Measurements from ENCODE around the gene KHNYN. TPM values are rescaled to one million over a fixed set of nuclear protein-coding genes. Genes with fewer than 3 reads are reported as not detected.

KHNYN gene
- total RNA-seq, 1 experiment from 2014 or later: 53.4 TPM

DNA sequence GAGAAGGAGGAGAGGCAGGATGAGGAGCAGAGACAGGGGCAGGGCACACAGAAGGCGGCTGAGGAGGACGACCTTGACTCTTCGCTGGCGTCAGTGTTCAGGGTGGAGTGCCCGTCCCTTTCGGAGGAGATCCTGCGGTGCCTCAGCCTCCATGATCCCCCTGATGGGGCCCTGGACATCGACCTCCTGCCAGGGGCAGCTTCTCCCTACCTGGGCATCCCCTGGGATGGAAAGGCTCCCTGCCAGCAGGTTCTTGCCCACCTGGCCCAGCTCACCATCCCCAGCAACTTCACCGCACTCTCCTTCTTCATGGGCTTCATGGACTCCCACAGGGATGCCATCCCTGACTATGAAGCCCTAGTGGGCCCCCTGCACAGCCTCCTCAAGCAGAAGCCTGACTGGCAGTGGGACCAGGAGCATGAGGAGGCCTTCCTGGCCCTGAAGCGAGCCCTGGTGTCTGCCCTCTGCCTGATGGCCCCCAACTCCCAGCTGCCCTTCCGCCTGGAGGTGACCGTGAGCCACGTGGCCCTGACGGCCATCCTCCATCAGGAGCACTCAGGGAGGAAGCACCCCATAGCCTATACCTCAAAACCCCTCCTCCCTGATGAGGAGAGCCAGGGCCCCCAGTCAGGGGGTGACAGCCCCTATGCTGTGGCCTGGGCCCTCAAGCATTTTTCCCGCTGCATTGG, 14.9 kb upstream of the KHNYN start:
- Histone ChIP-seq H3F3A (ENCODE audit: insufficient read depth, low read depth) (no peaks in the 10 kb centered on the region), H3K4me3 (no peak overlapping the region), H3K4me1 (replicated peaks; ENCODE audit: insufficient read depth) (no peaks in the 10 kb centered on the region), H3K9me2 (ENCODE audit: insufficient read depth) (no peaks in the 10 kb centered on the region), H2AFZ (no peak overlapping the region), H3K27ac (no peak overlapping the region), H3K9me3 (ENCODE audit: insufficient read depth, low read depth) (no peaks in the 10 kb centered on the region), H3K4me2 (no peak overlapping the region), H3K27me3 (ENCODE audit: insufficient read depth, low read depth) (no peaks in the 10 kb centered on the region), H4K20me1 (ENCODE audit: insufficient read depth) (no peaks in the 10 kb centered on the region), H3K79me2 (ENCODE audit: low read depth) (no peaks in the 10 kb centered on the region), H3K36me3 (ENCODE audit: low read depth) (no peaks in the 10 kb centered on the region)
- no peak for TF ChIP-seq EZH2 (IDR thresholded peaks at IDR 0.05; ENCODE audit: low read depth)
- TF ChIP-seq, protein P1, sequence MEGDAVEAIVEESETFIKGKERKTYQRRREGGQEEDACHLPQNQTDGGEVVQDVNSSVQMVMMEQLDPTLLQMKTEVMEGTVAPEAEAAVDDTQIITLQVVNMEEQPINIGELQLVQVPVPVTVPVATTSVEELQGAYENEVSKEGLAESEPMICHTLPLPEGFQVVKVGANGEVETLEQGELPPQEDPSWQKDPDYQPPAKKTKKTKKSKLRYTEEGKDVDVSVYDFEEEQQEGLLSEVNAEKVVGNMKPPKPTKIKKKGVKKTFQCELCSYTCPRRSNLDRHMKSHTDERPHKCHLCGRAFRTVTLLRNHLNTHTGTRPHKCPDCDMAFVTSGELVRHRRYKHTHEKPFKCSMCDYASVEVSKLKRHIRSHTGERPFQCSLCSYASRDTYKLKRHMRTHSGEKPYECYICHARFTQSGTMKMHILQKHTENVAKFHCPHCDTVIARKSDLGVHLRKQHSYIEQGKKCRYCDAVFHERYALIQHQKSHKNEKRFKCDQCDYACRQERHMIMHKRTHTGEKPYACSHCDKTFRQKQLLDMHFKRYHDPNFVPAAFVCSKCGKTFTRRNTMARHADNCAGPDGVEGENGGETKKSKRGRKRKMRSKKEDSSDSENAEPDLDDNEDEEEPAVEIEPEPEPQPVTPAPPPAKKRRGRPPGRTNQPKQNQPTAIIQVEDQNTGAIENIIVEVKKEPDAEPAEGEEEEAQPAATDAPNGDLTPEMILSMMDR (conservative IDR thresholded peaks at IDR 0.05): no peak
- ChIA-PET POLR2A (ENCODE audit: unreplicated experiment) (no interaction called here), CTCF (no interaction called here)
- BruUV-seq (replicated peaks): no TSS peak
- intact Hi-C loops (cut with micrococcal nuclease; ENCODE audit: unreplicated experiment): no loop called here
- no peak for DNase-seq

DNA sequence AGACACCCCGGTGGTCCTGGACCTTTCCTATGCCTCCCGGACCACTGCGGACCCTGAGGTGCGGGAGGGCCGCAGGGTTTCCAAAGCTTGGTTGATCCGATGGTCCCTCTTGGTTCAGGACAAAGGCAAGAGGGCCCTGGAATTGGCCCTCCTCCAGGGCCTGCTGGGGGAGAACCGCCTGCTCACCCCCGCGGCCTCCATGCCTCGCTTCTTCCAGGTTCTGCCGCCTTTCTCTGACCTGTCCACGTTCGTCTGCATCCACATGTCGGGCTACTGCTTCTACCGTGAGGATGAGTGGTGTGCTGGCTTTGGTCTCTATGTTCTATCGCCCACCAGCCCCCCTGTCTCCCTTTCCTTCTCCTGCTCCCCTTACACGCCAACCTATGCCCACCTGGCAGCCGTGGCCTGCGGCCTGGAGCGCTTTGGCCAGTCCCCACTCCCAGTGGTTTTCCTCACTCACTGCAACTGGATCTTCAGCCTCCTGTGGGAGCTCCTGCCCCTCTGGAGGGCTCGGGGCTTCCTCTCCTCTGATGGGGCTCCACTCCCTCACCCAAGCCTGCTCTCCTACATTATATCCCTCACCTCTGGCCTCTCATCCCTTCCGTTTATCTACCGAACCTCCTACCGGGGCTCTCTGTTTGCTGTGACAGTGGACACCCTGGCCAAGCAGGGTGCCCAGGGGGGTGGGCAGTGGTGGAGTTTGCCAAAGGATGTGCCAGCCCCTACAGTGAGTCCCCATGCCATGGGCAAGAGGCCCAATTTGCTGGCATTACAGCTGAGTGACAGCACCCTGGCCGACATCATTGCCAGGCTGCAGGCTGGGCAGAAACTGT, 14.1 kb upstream of the KHNYN start:
- Histone ChIP-seq H3K27ac (no peak overlapping the region), H3K36me3 (ENCODE audit: low read depth) (no peaks in the 10 kb centered on the region), H2AFZ (no peak overlapping the region), H3K27me3 (ENCODE audit: insufficient read depth, low read depth) (no peaks in the 10 kb centered on the region), H3K4me1 (replicated peaks; ENCODE audit: insufficient read depth) (no peaks in the 10 kb centered on the region), H3K79me2 (ENCODE audit: low read depth) (no peaks in the 10 kb centered on the region), H3K9me2 (ENCODE audit: insufficient read depth) (no peaks in the 10 kb centered on the region), H3K4me3 (no peak overlapping the region), H3K9me3 (ENCODE audit: insufficient read depth, low read depth) (no peaks in the 10 kb centered on the region), H4K20me1 (ENCODE audit: insufficient read depth) (no peaks in the 10 kb centered on the region), H3F3A (ENCODE audit: insufficient read depth, low read depth) (no peaks in the 10 kb centered on the region), H3K4me2 (no peak overlapping the region)
- ChIA-PET CTCF (no interaction called here), POLR2A (ENCODE audit: unreplicated experiment) (interaction anchor here (0.6 kb wide), 1 partner anchor 101 kb away, joined by 4 read pairs; no protein-coding TSS in a partner anchor)
- TF ChIP-seq, protein P1 (conservative IDR thresholded peaks at IDR 0.05): no peak
- TF ChIP-seq EZH2 (IDR thresholded peaks at IDR 0.05; ENCODE audit: low read depth): no peak
- BruUV-seq (replicated peaks): no TSS peak
- intact Hi-C loops (cut with micrococcal nuclease; ENCODE audit: unreplicated experiment): no loop called here
- no peak for DNase-seq

DNA sequence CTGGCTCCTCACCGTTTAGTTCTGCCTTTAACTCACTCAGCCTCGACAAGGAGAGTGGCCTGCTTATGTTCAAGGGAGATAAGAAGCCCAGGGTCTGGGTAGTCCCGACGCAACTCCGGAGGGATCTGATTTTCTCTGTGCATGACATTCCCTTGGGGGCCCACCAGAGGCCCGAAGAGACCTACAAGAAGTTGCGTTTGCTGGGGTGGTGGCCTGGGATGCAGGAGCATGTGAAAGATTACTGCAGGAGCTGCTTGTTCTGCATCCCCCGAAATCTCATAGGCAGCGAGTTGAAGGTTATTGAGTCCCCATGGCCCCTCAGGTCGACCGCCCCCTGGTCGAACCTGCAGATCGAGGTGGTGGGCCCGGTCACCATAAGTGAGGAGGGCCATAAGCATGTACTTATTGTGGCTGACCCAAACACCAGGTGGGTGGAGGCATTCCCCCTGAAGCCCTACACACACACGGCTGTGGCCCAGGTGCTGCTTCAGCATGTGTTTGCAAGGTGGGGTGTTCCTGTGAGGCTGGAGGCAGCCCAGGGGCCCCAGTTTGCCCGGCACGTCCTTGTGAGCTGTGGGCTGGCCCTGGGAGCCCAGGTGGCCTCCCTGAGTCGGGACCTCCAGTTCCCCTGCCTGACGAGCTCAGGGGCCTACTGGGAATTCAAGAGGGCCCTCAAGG, 13.4 kb upstream of the KHNYN start:
- Histone ChIP-seq H3K4me1 (replicated peaks; ENCODE audit: insufficient read depth) (no peaks in the 10 kb centered on the region), H3K27ac (no peak overlapping the region), H3K79me2 (ENCODE audit: low read depth) (no peaks in the 10 kb centered on the region), H3K4me3 (no peak overlapping the region), H3K36me3 (ENCODE audit: low read depth) (no peaks in the 10 kb centered on the region), H2AFZ (no peak overlapping the region), H3F3A (ENCODE audit: insufficient read depth, low read depth) (no peaks in the 10 kb centered on the region), H3K9me2 (ENCODE audit: insufficient read depth) (no peaks in the 10 kb centered on the region), H3K4me2 (no peak overlapping the region), H3K27me3 (ENCODE audit: insufficient read depth, low read depth) (no peaks in the 10 kb centered on the region), H4K20me1 (ENCODE audit: insufficient read depth) (no peaks in the 10 kb centered on the region), H3K9me3 (ENCODE audit: insufficient read depth, low read depth) (no peaks in the 10 kb centered on the region)
- intact Hi-C loops (cut with micrococcal nuclease; ENCODE audit: unreplicated experiment): no loop called here
- POLR2A ChIA-PET (ENCODE audit: unreplicated experiment): interaction anchor here (0.6 kb wide), 1 partner anchor 102 kb away, joined by 4 read pairs; no protein-coding TSS in a partner anchor
- no peak for DNase-seq
- TF ChIP-seq, protein P1 (conservative IDR thresholded peaks at IDR 0.05): no peak
- no peak for TF ChIP-seq EZH2 (IDR thresholded peaks at IDR 0.05; ENCODE audit: low read depth)
- CTCF ChIA-PET: no interaction called here
- no TSS peak for BruUV-seq (replicated peaks)
